NK-92 (cell line): ENCODE data around the gene KIZ.

Source experiments
- DNase-seq: peaks from one replicate; lab custom pipeline; 2025; ENCODE audit not compliant: unreplicated experiment; lab: John Stamatoyannopoulos, UW

KIZ gene

DNA sequence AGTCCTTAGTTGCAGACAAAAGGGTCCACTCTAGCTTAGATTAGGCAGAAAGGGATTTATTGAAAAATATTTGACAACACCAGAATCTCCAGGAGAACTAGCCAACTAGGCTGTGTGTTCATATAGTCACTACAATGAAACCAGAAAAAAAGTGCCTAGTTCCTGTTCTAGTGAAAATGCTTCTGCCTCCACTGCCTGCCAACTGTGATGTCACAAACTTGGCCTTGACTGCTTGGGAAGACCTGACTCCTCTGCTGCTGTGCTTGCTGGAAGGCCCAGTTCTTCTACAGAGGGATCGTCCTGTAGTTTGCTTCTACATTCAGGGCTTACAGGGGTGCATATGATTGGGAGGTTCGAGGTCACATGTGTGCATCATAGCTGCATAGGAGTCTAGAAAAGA is 136.9 kb downstream of the KIZ start:
- DNase-seq = no peak

DNA sequence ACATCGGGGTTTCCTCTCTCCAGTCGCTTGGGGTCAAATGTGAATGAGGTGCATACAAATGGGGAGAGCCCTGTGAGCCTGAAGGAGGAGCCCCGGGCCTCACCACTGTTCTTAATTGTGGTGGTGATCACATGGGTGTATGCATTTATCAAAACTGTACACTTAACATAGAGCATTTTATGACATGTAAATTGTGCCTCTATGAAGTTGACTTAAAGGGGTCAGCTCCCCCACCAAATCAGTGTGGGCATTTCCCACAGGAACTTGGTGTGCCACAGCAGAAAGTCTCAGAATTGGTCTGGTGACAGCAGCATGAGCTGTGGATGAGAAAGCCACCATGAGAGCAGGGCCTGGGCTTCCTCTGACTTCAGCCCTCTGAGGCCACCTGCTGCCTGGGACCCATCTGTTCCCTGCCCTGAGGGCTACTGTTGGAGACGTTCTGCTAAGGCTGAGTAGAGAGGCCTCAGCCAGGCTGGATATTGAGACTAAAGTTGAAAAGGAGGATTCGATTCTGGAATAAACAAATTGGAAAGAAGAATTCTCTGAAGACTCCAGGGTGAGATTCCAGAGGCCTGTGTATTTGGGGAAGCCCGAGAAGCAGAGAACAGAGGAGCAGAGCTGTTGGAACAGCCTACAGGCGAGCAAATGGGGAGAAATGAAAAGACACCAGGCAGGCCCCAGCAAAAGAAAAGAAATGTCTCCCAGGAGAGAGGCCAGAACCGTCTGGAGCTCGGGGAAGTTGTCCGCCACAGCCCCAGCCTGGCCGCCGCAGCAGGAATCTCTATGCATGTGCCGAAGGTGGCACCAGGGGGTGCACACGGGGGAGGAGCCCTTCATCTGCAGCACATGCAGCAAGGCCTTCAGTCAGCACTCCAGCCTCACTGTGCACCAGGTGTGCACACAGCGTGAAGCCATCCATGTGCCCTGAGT is 139.6 kb downstream of the KIZ start:
- no peak for DNase-seq

DNA sequence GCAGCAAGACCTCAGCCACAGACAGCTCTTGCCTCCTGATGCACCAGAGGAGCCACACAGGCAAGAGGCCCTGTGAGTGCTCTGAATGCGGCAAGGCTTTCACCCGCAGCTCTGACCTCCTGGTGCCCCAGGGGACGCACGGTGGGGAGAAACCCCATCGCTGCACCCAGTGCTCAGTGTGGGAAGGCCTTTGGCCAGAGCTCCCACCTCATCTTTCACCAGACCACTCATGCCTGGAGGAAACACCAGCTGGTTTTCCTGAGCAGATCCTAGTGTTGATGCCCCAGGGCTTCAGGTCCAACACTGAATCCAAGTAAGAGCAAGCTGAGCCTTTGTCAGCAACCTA is 140.3 kb downstream of the KIZ start:
- DNase-seq = no peak

DNA sequence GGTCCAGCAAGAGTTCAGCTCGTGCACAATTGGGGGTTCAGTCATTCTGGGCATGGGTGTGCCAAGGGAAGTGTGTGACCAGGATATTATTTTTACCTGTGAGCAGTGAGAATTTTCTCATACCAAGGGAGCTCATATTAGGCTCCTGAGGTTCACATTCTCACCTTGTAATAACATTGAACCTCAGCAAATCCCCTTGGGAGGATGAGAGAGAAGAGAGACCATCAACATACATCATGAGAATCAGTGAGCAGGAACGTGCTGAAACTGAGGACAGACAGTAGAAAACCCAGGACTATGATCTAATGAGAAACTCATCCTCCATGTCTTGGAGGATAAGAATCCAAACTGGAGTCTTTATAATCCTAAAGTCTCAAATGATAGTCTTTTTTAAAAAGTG is 143.9 kb downstream of the KIZ start:
- no peak for DNase-seq

DNA sequence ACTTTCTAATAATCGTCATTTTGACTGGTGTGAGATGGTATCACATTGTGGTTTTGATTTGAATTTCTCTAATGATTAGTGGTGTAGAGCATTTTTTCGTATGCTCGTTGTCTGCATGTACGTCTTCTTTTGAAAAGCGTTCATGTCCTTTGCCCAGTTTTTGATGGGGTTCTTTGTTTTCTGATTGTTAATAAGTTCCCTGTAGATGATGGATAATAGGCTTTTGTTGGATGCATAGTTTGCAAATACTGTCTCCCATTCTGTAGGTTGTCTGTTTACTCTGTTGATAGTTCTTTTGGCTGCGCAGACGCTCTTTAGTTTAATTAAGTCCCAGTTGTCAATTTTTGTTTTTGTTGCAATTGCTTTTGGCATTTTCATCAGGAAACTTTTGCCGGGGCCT is 144.9 kb downstream of the KIZ start:
- DNase-seq = no peak

DNA sequence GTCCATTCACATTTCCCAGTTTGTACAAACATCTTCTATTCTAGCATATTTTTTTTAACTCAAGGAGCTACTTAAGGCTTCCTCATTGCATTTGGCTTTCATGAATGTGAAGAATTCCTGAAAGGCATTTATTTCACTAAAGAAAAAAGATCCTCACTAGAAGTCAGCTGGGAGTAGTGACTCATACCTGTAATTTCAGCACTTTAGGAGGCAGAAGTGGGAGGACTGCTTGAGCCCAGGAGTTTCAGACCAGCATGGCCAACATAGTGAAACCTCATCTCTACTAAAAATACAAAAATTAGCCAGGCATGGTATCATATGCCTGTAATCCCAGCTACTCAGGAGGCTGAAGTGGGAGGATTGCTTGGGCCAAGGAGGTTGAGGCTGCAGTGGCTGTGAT is 146.4 kb downstream of the KIZ start:
- no peak for DNase-seq

DNA sequence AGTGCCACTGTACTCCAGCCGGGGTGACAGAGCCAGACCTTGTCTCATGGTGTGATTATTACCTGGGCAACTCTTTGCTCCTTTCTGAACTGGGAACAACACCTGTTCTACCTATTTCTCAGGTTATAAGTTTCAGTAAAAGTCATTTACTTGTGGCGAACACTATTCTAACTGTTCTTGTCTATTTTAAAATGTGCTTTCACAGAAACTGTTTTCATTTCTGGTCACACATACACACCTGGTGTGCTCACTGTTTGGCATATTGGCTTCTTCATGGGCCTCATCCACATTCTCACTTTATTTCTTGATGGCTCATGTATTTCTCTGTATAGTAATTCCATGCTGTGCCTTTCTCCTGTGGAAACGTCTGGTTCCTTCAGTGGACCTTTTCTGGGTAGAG is 146.8 kb downstream of the KIZ start:
- no peak for DNase-seq

DNA sequence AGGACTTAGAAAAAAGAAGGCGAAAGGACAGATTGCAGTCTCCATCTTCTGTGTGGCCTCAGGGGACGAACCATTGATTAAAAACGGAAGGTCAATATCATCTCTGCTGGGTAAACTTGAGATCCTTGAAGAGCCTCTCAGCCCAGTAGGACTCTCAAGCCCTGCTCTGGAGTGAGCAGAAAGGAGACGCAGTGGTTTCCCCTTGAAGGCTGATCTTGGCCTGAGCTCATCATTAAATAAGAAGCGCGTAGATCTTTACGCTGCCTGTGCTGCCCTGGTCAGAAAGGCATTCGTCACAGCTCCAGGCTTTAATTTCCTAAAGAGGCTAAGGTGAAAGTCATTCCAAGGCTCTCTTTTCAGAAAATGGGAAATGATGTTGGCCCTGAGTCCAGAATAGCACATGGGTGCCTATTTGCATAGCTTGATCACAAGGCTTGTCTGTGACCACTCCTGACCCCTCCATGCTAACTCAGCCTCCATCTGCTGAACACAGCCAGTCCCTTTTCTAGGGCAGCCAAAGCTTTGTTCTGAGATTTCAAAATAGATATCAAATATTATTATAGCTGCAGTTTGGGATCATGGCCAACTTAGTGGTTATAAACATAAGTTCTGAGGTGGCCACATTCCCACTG is 148.0 kb downstream of the KIZ start:
- no peak for DNase-seq

DNA sequence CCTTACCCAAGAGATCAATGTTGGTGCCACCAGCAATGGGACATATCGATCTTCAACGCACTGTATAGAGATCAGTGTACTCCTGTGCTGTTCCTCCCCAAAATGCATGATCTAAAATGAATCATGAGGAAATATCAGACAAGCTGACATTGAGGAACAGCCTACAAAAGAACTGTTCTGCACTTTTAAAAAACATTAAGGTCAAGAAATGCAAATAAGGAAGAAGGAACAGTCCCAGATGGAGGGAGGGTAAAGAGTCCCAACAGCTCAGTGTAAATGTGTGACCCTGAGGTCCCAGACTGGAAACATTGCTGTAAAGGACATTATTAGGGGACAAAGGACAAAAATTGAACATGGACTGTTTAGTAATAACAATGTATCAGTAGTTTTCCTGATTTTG is 152.9 kb downstream of the KIZ start:
- DNase-seq = no peak

DNA sequence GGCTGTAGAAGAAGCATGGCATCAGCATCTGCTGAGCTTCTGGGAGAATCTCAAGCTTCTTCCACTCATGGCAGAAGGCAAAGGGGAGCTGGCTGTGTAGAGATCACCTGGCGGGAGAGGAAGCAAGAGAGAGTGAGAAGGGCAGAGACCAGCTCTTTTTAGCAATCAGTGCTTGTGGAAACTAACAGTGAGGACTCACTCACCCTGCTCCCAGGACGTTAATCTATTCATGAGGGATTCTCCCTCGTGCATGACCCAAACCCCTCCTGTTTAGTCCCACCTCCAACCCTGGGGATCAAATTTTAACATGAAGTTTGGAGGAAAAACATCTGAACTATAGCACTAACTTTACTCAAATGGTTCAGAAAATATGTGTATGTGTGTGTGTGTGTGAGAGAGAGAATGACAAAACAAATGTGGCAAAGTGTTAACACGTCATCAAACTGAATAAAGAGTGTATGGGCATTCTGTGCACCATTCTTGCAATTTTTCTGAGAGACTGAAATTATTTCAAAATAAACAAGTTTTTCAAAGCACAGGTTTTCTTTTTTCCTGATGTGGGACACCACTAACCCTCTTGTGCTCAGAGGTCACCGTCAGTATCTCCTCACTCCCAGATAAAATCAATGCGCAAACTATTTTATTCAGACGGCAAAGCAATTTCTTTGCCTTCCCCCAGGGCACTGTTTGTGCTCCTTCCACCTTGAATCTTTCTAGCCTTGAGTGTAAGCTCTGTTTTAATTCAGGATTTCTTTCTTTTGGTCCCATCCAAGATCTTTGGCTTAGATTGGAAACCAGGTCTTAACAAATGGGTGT is 154.0 kb downstream of the KIZ start:
- no peak for DNase-seq

DNA sequence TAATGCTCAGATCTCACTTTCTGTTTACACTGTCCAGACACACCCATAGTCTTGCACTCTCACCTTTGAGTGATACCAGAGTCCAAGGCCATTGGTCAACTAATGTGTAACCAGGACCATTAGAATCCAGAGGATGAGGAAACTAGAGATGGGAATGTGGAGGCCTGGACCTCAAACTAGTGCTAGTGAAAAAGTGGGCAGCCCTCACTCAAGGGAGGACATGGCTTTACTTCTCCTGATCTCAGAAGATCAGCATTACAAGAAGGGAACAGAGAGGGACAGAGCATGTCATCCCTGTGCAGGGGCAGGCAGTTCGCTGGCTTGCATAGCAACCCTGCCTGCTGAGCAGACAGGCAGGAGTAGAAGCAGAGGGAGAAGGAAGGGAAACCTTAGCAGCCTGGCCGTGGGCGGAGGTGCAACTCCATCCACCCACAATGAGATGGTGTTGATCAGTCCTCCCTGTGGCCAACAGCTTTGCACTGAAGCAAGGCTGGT is 154.7 kb downstream of the KIZ start:
- DNase-seq = no peak

DNA sequence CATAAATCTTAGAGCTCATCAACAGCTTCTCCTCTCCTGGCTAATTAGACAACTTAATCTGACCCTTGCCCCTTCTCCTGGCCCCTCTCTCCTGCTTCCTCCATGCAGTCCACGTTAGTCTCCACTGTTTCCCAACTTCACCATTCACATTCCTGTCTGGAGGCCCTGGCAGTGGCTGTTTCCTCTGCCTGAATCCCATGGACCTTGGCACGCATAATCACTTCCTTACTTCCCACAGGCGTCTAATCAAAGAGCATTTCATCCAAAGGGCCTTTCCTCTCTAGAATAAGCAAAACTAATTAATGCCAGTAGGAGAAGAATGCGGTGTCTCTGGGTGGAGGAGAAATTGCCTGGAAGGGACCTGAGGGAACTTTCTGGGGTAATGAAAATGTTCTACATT is 160.9 kb downstream of the KIZ start:
- no peak for DNase-seq

DNA sequence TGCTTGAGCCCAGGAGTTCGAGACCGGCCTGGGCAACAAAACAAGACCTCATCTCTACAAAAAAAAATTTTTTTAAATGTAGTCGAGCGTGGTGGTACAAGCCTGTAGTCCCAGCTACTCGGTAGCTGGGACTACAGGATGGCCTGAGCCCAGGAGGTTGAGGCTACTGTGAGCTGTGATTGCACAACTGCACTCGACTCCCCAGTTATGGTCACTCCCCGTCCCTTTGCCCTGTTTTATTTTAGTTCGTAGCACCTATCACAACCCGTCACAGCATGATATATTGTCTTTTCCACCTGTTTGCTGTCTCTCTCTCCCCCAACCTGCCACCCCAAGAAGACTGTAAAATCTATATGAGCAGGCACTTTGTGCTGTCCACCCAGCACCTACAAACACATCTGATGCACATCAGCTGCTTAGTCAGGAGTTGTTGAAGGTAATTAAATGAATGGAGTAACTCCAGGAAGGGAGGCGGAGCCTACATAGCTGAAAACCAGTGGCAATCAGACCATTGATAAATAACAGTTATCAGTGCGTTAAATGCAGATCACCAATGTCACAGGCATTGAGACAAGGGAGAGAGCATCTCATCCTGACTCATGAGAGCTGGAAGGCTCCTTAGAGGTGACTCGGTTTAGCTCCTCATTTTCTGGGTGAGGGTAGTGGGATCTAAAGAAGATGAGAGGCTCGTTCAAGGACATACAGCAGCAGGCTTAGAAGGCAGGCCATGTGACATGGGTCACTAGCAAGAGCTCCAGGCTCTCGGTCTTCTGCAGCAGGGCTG is 162.9 kb downstream of the KIZ start:
- DNase-seq = no peak

DNA sequence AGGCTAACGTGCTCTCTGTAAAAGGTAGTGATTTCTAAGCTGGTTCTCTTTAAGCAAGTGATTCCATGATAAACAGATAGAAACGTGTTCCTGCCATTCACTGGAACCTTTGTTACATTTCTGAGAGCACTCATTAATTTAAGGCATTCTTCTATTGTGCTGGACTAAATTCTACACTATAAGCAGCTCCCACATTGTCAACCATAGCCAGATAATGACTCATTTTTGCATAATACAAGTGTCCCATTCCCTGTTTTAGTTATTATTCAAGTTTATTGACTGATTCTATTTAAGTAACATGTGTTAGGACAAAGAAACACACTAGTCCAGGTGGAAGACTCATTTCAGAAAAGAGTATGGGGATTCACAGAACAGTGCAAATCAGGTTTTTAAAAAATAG is 163.8 kb downstream of the KIZ start:
- no peak for DNase-seq

DNA sequence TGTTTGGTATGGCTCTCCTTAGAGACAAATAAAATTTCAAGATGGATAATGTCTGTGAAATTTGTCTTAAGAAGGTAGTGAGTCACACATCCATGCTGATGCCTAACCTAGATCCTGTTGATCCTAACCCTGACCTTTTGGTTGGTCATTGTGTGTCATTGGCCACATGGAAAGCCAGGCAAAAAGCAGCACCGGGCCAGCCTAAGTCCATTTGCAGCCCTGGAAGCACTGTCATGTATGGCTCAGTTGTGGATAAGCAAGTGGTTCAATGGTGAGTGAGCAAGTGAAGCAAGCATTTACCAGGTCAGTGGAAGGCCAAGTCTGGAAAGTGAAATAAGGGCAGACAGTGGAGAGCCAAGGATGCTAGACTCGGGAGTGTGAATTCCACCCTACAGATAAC is 165.1 kb downstream of the KIZ start:
- no peak for DNase-seq

DNA sequence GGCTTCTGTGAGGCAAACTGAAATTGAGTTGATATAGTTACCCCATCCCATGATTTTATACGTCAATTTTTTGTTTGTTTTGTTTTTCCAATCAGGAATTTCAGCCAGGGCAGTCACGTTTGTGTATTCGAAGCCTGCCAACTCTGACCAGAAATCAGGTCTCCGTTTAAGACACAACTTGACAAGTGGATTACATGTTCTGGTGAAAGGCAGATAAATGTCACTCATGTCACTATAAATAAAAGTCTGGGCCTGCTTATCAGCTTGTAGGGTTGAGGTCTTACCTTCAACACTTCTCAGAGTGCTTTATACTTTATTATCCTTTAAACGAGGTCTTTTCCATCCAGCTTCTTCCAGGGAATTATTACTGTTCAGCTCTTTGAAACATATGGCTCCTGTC is 168.9 kb downstream of the KIZ start:
- DNase-seq = no peak
